Measurements from ENCODE around the gene PTDSS2.

PTDSS2 gene

DNA sequence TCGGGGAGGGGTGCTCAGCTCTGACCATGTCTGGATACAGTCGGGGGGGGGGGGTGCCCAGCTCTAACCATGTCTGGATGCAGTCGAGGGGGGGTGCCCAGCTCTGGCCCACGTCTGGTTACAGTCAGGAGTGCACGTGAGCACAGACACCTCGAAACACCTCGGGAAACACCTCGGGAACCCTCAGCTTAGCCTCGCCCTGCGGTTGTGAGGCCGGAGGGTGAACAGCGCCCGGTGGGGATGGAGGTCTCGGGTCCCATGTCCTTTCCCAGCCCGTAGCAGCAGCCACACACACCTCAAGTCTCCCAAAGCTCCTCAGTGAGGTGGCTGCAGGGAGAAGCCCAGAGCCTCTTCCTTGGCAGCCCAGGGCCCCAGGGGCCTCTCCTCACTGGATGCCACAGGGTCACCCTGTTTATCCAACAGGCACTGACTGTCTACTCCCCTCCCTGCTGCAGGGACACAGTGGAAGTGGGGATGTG, 37.4 kb upstream of the PTDSS2 start:
- no peak overlapping the region for H3K9ac ChIP-seq (ENCODE audit: low read length)
- no peaks in the 10 kb centered on the region for H3K36me3 ChIP-seq (ENCODE audit: insufficient read depth, low read length)
- H3K4me2 ChIP-seq (ENCODE audit: low read length): no peak overlapping the region
- H3K9me3 ChIP-seq (ENCODE audit: low read length): no peaks in the 10 kb centered on the region
- no peak overlapping the region for H3K4me3 ChIP-seq (ENCODE audit: low read depth, low read length, poor library complexity, severe bottlenecking)
- no peaks in the 10 kb centered on the region for H3F3A ChIP-seq (ENCODE audit: insufficient read depth, low read length)
- H3K79me2 ChIP-seq (ENCODE audit: insufficient read depth, low read length): no peaks in the 10 kb centered on the region
- H3K4me1 ChIP-seq (ENCODE audit: insufficient read depth, low read length, severe bottlenecking): no peaks in the 10 kb centered on the region
- no peak for TF ChIP-seq EZH2 (IDR thresholded peaks at IDR 0.05; ENCODE audit: borderline replicate concordance, low read length)
- TF ChIP-seq, protein P1, sequence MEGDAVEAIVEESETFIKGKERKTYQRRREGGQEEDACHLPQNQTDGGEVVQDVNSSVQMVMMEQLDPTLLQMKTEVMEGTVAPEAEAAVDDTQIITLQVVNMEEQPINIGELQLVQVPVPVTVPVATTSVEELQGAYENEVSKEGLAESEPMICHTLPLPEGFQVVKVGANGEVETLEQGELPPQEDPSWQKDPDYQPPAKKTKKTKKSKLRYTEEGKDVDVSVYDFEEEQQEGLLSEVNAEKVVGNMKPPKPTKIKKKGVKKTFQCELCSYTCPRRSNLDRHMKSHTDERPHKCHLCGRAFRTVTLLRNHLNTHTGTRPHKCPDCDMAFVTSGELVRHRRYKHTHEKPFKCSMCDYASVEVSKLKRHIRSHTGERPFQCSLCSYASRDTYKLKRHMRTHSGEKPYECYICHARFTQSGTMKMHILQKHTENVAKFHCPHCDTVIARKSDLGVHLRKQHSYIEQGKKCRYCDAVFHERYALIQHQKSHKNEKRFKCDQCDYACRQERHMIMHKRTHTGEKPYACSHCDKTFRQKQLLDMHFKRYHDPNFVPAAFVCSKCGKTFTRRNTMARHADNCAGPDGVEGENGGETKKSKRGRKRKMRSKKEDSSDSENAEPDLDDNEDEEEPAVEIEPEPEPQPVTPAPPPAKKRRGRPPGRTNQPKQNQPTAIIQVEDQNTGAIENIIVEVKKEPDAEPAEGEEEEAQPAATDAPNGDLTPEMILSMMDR (IDR thresholded peaks at IDR 0.05; ENCODE audit: low read length): no peak
- H3K9me2 ChIP-seq (ENCODE audit: low read depth, low read length): no peaks in the 10 kb centered on the region
- H3K27ac ChIP-seq (ENCODE audit: low read depth, low read length, poor library complexity, severe bottlenecking): no peak overlapping the region
- H4K20me1 ChIP-seq (ENCODE audit: insufficient read depth, low read length): no peaks in the 10 kb centered on the region
- H3K27me3 ChIP-seq (ENCODE audit: insufficient read depth, low read length): no peaks in the 10 kb centered on the region; the same call in 1 of the 2 replicates
- H2AFZ ChIP-seq (ENCODE audit: low read length): no peak overlapping the region

DNA sequence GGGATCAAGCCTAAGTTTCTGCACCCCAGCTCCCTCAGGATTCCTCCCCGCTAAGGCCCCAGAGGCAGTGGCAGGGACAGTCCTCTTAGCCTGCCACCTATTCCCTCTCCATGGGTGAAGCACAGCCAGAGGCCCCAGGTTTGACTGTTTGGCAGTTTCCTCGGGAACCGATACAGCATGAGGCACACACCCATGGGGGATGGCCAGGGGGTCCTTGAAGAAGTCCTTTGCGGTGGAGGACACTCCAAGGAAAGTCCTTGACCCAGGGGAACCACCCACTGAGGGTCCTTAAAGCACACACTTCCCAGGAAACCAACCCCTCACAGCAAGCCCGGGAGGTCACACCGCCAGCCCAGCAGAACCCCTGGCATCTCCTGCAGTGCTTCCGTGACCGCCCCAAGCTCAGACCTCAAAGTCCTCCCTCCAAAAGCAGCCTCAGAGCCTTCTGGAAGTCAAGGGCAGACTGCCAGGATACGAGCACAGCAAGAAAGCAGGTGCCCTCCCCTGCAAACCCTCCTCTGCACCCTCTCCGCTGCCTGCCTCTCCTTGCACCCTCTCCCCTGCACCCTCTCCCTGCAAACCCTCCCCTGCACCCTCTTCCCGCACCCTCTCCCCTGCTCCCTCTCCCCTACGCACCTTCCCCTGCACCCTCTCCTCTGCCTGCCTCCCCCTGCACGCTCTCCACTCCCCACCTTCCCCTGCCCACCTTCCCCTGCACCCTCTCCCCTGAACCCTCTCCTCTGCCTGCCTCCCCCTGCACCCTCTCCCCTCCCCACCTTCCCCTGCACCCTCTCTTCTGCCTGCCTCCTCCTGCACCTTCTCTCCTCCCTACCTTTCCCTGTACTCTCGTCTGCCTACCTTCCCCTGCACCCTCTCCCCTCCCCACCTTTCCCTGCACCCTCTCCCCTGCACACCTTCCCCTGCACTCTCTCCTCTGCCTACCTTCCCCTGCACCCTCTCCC, 36.7 kb upstream of the PTDSS2 start:
- no peaks in the 10 kb centered on the region for H3K4me1 ChIP-seq (ENCODE audit: insufficient read depth, low read length, severe bottlenecking)
- H3K9ac ChIP-seq (ENCODE audit: low read length): no peak overlapping the region
- H3K27me3 ChIP-seq (ENCODE audit: insufficient read depth, low read length): no peaks in the 10 kb centered on the region; the same call in 1 of the 2 replicates
- no peaks in the 10 kb centered on the region for H3K36me3 ChIP-seq (ENCODE audit: insufficient read depth, low read length)
- H3K9me2 ChIP-seq (ENCODE audit: low read depth, low read length): no peaks in the 10 kb centered on the region
- no peak overlapping the region for H2AFZ ChIP-seq (ENCODE audit: low read length)
- H3K9me3 ChIP-seq (ENCODE audit: low read length): no peaks in the 10 kb centered on the region
- no peak overlapping the region for H3K4me2 ChIP-seq (ENCODE audit: low read length)
- H3K4me3 ChIP-seq (ENCODE audit: low read depth, low read length, poor library complexity, severe bottlenecking): no peak overlapping the region
- TF ChIP-seq, protein P1 (IDR thresholded peaks at IDR 0.05; ENCODE audit: low read length): no peak
- no peak for TF ChIP-seq EZH2 (IDR thresholded peaks at IDR 0.05; ENCODE audit: borderline replicate concordance, low read length)
- no peaks in the 10 kb centered on the region for H4K20me1 ChIP-seq (ENCODE audit: insufficient read depth, low read length)
- H3K79me2 ChIP-seq (ENCODE audit: insufficient read depth, low read length): no peaks in the 10 kb centered on the region
- no peak overlapping the region for H3K27ac ChIP-seq (ENCODE audit: low read depth, low read length, poor library complexity, severe bottlenecking)
- no peaks in the 10 kb centered on the region for H3F3A ChIP-seq (ENCODE audit: insufficient read depth, low read length)

DNA sequence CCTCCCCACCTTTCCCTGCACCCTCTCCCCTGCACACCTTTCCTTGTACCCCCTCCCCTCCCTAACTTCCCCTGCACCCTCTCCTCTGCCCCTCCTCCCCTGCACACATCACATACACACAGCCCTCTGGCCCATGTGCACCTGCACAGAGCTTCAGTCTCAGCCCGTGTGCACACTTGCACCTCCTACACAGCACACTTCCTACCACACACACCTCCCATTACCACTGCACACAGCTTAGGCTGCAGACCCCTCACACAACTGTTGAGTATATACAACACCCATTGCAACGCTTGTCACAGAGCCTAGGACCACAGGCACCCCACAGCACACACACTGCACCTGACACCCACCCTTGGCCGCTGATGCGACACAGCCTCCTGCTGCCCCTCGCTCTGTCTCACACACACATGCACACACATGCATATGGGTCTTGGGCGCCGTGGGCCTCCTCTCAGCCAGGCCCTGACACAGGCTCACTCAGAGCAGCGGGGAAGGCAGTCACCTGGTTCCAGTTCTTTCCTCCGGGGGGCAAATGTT, 35.7 kb upstream of the PTDSS2 start:
- H3F3A ChIP-seq (ENCODE audit: insufficient read depth, low read length): no peaks in the 10 kb centered on the region
- H3K27me3 ChIP-seq (ENCODE audit: insufficient read depth, low read length): no peaks in the 10 kb centered on the region; the same call in 1 of the 2 replicates
- TF ChIP-seq EZH2 (IDR thresholded peaks at IDR 0.05; ENCODE audit: borderline replicate concordance, low read length): no peak
- TF ChIP-seq, protein P1 (IDR thresholded peaks at IDR 0.05; ENCODE audit: low read length): no peak
- no peaks in the 10 kb centered on the region for H4K20me1 ChIP-seq (ENCODE audit: insufficient read depth, low read length)
- no peaks in the 10 kb centered on the region for H3K4me1 ChIP-seq (ENCODE audit: insufficient read depth, low read length, severe bottlenecking)
- H3K27ac ChIP-seq (ENCODE audit: low read depth, low read length, poor library complexity, severe bottlenecking): no peak overlapping the region
- H3K36me3 ChIP-seq (ENCODE audit: insufficient read depth, low read length): no peaks in the 10 kb centered on the region
- no peaks in the 10 kb centered on the region for H3K9me3 ChIP-seq (ENCODE audit: low read length)
- H3K4me2 ChIP-seq (ENCODE audit: low read length): no peak overlapping the region
- no peak overlapping the region for H2AFZ ChIP-seq (ENCODE audit: low read length)
- no peaks in the 10 kb centered on the region for H3K79me2 ChIP-seq (ENCODE audit: insufficient read depth, low read length)
- no peak overlapping the region for H3K4me3 ChIP-seq (ENCODE audit: low read depth, low read length, poor library complexity, severe bottlenecking)
- no peaks in the 10 kb centered on the region for H3K9me2 ChIP-seq (ENCODE audit: low read depth, low read length)
- H3K9ac ChIP-seq (ENCODE audit: low read length): no peak overlapping the region
